H9 (cell line): ENCODE data around the gene HILPDA. TPM values are rescaled to one million over a fixed set of nuclear protein-coding genes. Genes with fewer than 3 reads are reported as not detected.

Experiments
- DNase-seq: peaks from one replicate; pipeline ENCODE4 v3.0.0-alpha.2; 2017
- H2AFZ ChIP-seq: one replicate; pipeline ENCODE4 v1.6.1; 2013; ENCODE audit warnings: mild to moderate bottlenecking, low read length, control low read depth, moderate library complexity
- H2AK5ac ChIP-seq: 2 replicates; pipeline ENCODE4 v1.6.1; 2013; ENCODE audit warnings: low read length, control low read depth, mixed read lengths; ENCODE audit not compliant: insufficient read length
- H2BK120ac ChIP-seq: one replicate; pipeline ENCODE4 v1.6.1; 2013; ENCODE audit warnings: low read depth, mild to moderate bottlenecking, low read length, control low read depth, inconsistent platforms; ENCODE audit not compliant: poor library complexity, severe bottlenecking
- H2BK12ac ChIP-seq: 2 replicates; pipeline ENCODE4 v1.6.1; 2013; ENCODE audit warnings: low read length, control low read depth, mixed read lengths, low read depth; ENCODE audit not compliant: insufficient read length
- H2BK15ac ChIP-seq: 2 replicates; pipeline ENCODE4 v1.6.1; 2013; ENCODE audit warnings: low read depth, low read length, control low read depth
- H2BK20ac ChIP-seq: one replicate; pipeline ENCODE4 v1.6.1; 2013; ENCODE audit warnings: low read depth, mild to moderate bottlenecking, low read length, control low read depth, inconsistent platforms; ENCODE audit not compliant: poor library complexity, severe bottlenecking
- H2BK5ac ChIP-seq: 2 replicates; pipeline ENCODE4 v1.6.1; 2013; ENCODE audit warnings: low read length, control low read depth, mixed read lengths; ENCODE audit not compliant: insufficient read length
- H3K14ac ChIP-seq: 2 replicates; pipeline ENCODE4 v1.6.1; 2013; ENCODE audit warnings: low read length, control low read depth; ENCODE audit not compliant: insufficient read depth
- H3K18ac ChIP-seq: 2 replicates; pipeline ENCODE4 v1.6.1; 2013; ENCODE audit warnings: low read depth, mild to moderate bottlenecking, mixed read lengths, low read length, control low read depth; ENCODE audit not compliant: insufficient read length
- H3K23ac ChIP-seq: 2 replicates; pipeline ENCODE4 v1.6.1; 2013; ENCODE audit warnings: low read length, control low read depth, mixed read lengths, low read depth; ENCODE audit not compliant: insufficient read length
- H3K23me2 ChIP-seq: 2 replicates; pipeline ENCODE4 v1.6.1; 2013; ENCODE audit warnings: low read depth, mild to moderate bottlenecking, mixed read lengths, low read length, control low read depth; ENCODE audit not compliant: insufficient read length, poor library complexity, severe bottlenecking
- H3K27ac ChIP-seq: 2 replicates; pipeline ENCODE4 v1.5.1; 2013; ENCODE audit warnings: low read length, control low read depth, mixed read lengths, low read depth; ENCODE audit not compliant: insufficient read length
- H3K27me3 ChIP-seq: 2 replicates; pipeline ENCODE4 v1.6.1; 2013; ENCODE audit warnings: low read length, control low read depth, inconsistent platforms; ENCODE audit not compliant: insufficient read depth
- H3K4ac ChIP-seq: 2 replicates; pipeline ENCODE4 v1.6.1; 2013; ENCODE audit warnings: low read depth, mild to moderate bottlenecking, control low read depth, inconsistent platforms, low read length, moderate library complexity
- H3K4me1 ChIP-seq: 2 replicates; pipeline ENCODE4 v1.6.1; 2013; ENCODE audit warnings: low read length, control low read depth, inconsistent platforms; ENCODE audit not compliant: insufficient read depth
- H3K4me2 ChIP-seq: 2 replicates; pipeline ENCODE4 v1.6.1; 2013; ENCODE audit warnings: low read length, control low read depth, mixed read lengths; ENCODE audit not compliant: insufficient read length, insufficient read depth
- H3K56ac ChIP-seq: 2 replicates; pipeline ENCODE4 v1.6.1; 2013; ENCODE audit warnings: low read depth, mild to moderate bottlenecking, mixed read lengths, low read length, control low read depth; ENCODE audit not compliant: insufficient read length
- H3K79me1 ChIP-seq: 2 replicates; pipeline ENCODE4 v1.6.1; 2013; ENCODE audit warnings: low read depth, mild to moderate bottlenecking, moderate library complexity, low read length, control low read depth, inconsistent platforms; ENCODE audit not compliant: insufficient read depth, poor library complexity, severe bottlenecking
- H3K79me2 ChIP-seq: 2 replicates; pipeline ENCODE4 v1.6.1; 2013; ENCODE audit warnings: low read length, control low read depth, inconsistent platforms; ENCODE audit not compliant: insufficient read depth
- H3K9ac ChIP-seq: 2 replicates; pipeline ENCODE4 v1.6.1; 2013; ENCODE audit warnings: low read length, control low read depth, mixed read lengths; ENCODE audit not compliant: insufficient read length; ENCODE audit errors: extremely low read depth
- H3K9me3 ChIP-seq: one replicate; pipeline ENCODE4 v1.6.1; 2013; ENCODE audit warnings: low read depth, low read length, inconsistent platforms; ENCODE audit not compliant: control insufficient read depth
- H3T11ph ChIP-seq: one replicate; pipeline ENCODE4 v1.6.1; 2013; ENCODE audit warnings: mild to moderate bottlenecking, low read length, control low read depth, inconsistent platforms
- H4K20me1 ChIP-seq: one replicate; pipeline ENCODE4 v1.6.1; 2013; ENCODE audit not compliant: control insufficient read depth, insufficient read length, insufficient read depth
- H4K5ac ChIP-seq: 2 replicates; pipeline ENCODE4 v1.6.1; 2013; ENCODE audit warnings: low read depth, mild to moderate bottlenecking, mixed read lengths, low read length, control low read depth; ENCODE audit not compliant: insufficient read length
- H4K8ac ChIP-seq: replicated peaks from 2 replicates; pipeline ENCODE4 v1.6.1; 2013; ENCODE audit warnings: low read length, control low read depth, mixed read lengths, low read depth; ENCODE audit not compliant: insufficient read length
- H4K91ac ChIP-seq: 2 replicates; pipeline ENCODE4 v1.6.1; 2013; ENCODE audit warnings: low read depth, mild to moderate bottlenecking, moderate library complexity, mixed read lengths, low read length, control low read depth; ENCODE audit not compliant: insufficient read length
- H3K27ac Mint-ChIP-seq, 3 experiments: 2 replicates in 2 of 3; 3 replicates in 1 of 3; pipeline ENCODE4 v1.8.0; 2020 to 2021; ENCODE audit warnings: mixed read lengths in 3 of 3, mild to moderate bottlenecking in 1 of 3, moderate library complexity in 1 of 3
- H3K27me3 Mint-ChIP-seq: 2 replicates; pipeline ENCODE4 v1.8.0; 2021; ENCODE audit warnings: low read depth, mild to moderate bottlenecking, moderate library complexity, mixed read lengths
- H3K36me3 Mint-ChIP-seq, 3 experiments: 2 replicates in 2 of 3; 3 replicates in 1 of 3; pipeline ENCODE4 v1.8.0; 2020 to 2021; ENCODE audit warnings: low read depth in 3 of 3, mixed read lengths in 3 of 3; ENCODE audit not compliant: insufficient read depth in 1 of 3
- H3K4me1 Mint-ChIP-seq, 2 experiments: 2 replicates each; pipeline ENCODE4 v1.8.0; 2020; ENCODE audit warnings: mixed read lengths in 2 of 2
- H3K4me3 Mint-ChIP-seq, 2 experiments: 2 replicates in 1 of 2; 3 replicates in 1 of 2; pipeline ENCODE4 v1.8.0; 2020 to 2021; ENCODE audit warnings: mild to moderate bottlenecking in 2 of 2, mixed read lengths in 2 of 2, moderate library complexity in 1 of 2
- H3K9me3 Mint-ChIP-seq, 2 experiments: 2 replicates in 1 of 2; 3 replicates in 1 of 2; pipeline ENCODE4 v1.8.0; 2020; ENCODE audit warnings: mild to moderate bottlenecking in 2 of 2, mixed read lengths in 2 of 2, moderate library complexity in 1 of 2
- WGBS: extraction: QIAGEN DNeasy Blood & Tissue Kit; methylation state at CpG from one replicate; pipeline ENCODE4 v1.1.7; 2013; ENCODE audit warnings: missing lambda C conversion rate, low lambda C conversion rate, mixed read lengths; ENCODE audit not compliant: insufficient read length; ENCODE audit errors: extremely low coverage; 5-methylcytosine and 5-hydroxymethylcytosine counted together
- total RNA-seq: library from RNA; stranded (reverse); gene quantifications from 2 replicates; pipeline ENCODE4 v1.2.1, GENCODE V29; 2021
- TF ChIP-seq, protein P1 (sequence below): fragments of 200-600 bp; sonication (generic); conservative IDR thresholded peaks from 3 replicates; pipeline ENCODE4 v1.8.0; 2021; ENCODE audit warnings: antibody characterized with exemption, mild to moderate bottlenecking

Gene HILPDA
- total RNA-seq, 1 experiment from 2014 or later: 23.3 TPM

DNA sequence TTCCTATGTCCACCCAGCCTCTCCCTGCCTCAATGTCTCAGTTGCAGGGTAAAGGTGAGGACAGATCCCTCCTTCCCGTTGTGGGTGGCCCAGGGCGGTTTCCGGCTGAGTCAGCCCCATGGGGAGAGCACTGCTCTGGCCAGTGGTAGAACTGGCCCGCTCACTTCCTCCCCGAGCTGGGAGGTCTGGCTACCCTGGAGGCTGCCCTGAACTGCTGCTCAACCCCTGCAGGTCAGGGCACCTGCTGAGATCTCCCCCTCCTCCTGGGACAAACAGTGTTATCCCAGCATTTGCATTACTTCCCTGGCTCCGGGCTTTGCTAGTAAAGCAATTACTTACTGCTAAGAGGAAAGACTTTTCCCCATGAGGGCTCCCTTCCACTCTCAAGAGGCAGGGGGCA is 24.5 kb upstream of the HILPDA start:
- H2BK120ac ChIP-seq: no peak overlapping the region
- H3K4me2 ChIP-seq: no peak overlapping the region
- no peaks in the 10 kb centered on the region for H3K23me2 ChIP-seq
- no peak overlapping the region for H3K27ac ChIP-seq
- H2BK20ac ChIP-seq: no peak overlapping the region
- H3K4me1 ChIP-seq: no peaks in the 10 kb centered on the region
- no peaks in the 10 kb centered on the region for H3K79me1 ChIP-seq
- no peak overlapping the region for H3K18ac ChIP-seq
- H3K27me3 Mint-ChIP-seq: peaks cover 4% of the 10 kb centered on the region
- H4K5ac ChIP-seq: no peak overlapping the region
- no peak overlapping the region for H3K4ac ChIP-seq
- H2BK15ac ChIP-seq: no peak overlapping the region
- H3K27ac Mint-ChIP-seq: peak overlapping the region in 1 of 3 experiments; percentile 84; a peak in 3 of 7 replicates
- H3K23ac ChIP-seq: no peak overlapping the region
- no peak overlapping the region for H2BK5ac ChIP-seq
- H3K79me2 ChIP-seq: no peaks in the 10 kb centered on the region
- no peak overlapping the region for H3K9ac ChIP-seq
- TF ChIP-seq, protein P1, sequence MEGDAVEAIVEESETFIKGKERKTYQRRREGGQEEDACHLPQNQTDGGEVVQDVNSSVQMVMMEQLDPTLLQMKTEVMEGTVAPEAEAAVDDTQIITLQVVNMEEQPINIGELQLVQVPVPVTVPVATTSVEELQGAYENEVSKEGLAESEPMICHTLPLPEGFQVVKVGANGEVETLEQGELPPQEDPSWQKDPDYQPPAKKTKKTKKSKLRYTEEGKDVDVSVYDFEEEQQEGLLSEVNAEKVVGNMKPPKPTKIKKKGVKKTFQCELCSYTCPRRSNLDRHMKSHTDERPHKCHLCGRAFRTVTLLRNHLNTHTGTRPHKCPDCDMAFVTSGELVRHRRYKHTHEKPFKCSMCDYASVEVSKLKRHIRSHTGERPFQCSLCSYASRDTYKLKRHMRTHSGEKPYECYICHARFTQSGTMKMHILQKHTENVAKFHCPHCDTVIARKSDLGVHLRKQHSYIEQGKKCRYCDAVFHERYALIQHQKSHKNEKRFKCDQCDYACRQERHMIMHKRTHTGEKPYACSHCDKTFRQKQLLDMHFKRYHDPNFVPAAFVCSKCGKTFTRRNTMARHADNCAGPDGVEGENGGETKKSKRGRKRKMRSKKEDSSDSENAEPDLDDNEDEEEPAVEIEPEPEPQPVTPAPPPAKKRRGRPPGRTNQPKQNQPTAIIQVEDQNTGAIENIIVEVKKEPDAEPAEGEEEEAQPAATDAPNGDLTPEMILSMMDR: no peak
- H3K56ac ChIP-seq: no peak overlapping the region
- peak; percentile 62 for DNase-seq
- no peaks in the 10 kb centered on the region; a peak in 1 of 5 replicates for H3K9me3 Mint-ChIP-seq
- no CpG with 5 or more reads among the region's 6 CpGs for WGBS
- H4K91ac ChIP-seq: no peak overlapping the region
- H3K27me3 ChIP-seq: no peaks in the 10 kb centered on the region
- H3K14ac ChIP-seq: no peak overlapping the region
- no peak overlapping the region for H2AFZ ChIP-seq
- no peak overlapping the region for H3K4me3 Mint-ChIP-seq
- no peaks in the 10 kb centered on the region for H3K36me3 Mint-ChIP-seq
- peaks cover 19 to 26% of the 10 kb centered on the region in 2 experiments for H3K4me1 Mint-ChIP-seq
- no peak overlapping the region for H3T11ph ChIP-seq
- no peak overlapping the region for H2BK12ac ChIP-seq
- H4K20me1 ChIP-seq: no peaks in the 10 kb centered on the region
- no peak overlapping the region for H2AK5ac ChIP-seq
- no peak overlapping the region for H4K8ac ChIP-seq
- H3K9me3 ChIP-seq: no peaks in the 10 kb centered on the region
